SK-N-SH (cell line): Measurements from ENCODE around the gene MRM3.

Experiments
- ELF1 ChIP-seq: IDR thresholded peaks from 2 replicates; pipeline ENCODE4 v1.4.0; 2012
- EP300 ChIP-seq, 2 experiments: IDR thresholded peaks; 2 replicates each; pipeline versions ENCODE4 v1.4.0 to v1.6.1; 2012; ENCODE audit warnings: borderline replicate concordance in 1 of 2, low read depth in 1 of 2, low read length in 1 of 2
- GABPA ChIP-seq: IDR thresholded peaks from 2 replicates; pipeline ENCODE4 v1.4.0; 2012; ENCODE audit warnings: low read depth, mild to moderate bottlenecking
- MXI1 ChIP-seq: IDR thresholded peaks from 2 replicates; pipeline ENCODE4 v1.6.1; 2012; ENCODE audit warnings: mild to moderate bottlenecking, low read depth, low read length, improper control_type of control experiment
- NRF1 ChIP-seq: IDR thresholded peaks from 2 replicates; pipeline ENCODE4 v1.6.1; 2012; ENCODE audit warnings: low read depth, mild to moderate bottlenecking, low read length
- POLR2AphosphoS5 ChIP-seq: IDR thresholded peaks from 2 replicates; pipeline ENCODE4 v1.6.1; 2012; ENCODE audit warnings: low read depth, low read length
- USF2 ChIP-seq: fragments of 150-350 bp; IDR thresholded peaks from 2 replicates; pipeline ENCODE4 v1.6.1; 2017; ENCODE audit warnings: antibody characterized with exemption, low read length, low read depth, borderline replicate concordance
- TF ChIP-seq, protein P1 (sequence below): fragments of 200-600 bp; sonication (generic); IDR thresholded peaks from 2 replicates; pipeline ENCODE4 v1.6.1; 2017; ENCODE audit warnings: antibody characterized with exemption, mild to moderate bottlenecking, moderate library complexity
- TF ChIP-seq, protein P2 (sequence below): IDR thresholded peaks from 2 replicates; pipeline ENCODE4 v1.6.1; 2012; ENCODE audit warnings: mild to moderate bottlenecking, low read depth, low read length, moderate library complexity

DNA sequence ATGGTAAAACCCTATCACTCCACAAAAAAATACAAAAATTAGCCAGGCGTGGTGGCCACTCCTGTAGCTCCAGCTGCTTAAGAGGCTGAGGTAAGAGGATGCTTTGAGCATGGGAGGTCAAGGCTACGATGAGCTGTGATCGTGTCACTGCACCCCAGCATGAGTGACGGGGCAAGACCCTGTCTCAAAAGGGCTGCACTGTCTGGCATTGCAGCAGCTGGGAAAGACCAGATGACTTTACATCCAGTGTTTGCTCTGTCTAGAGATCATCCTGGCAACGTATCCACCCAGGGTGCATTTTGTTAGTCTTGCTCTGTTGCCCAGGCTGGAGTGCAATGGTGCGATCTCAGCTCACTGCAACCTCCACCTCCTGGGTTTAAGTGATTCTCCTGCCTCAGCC, 52.0 kb downstream of the MRM3 start:
- no peak for TF ChIP-seq USF2
- no peak for TF ChIP-seq POLR2AphosphoS5
- TF ChIP-seq MXI1 = no peak
- TF ChIP-seq, protein P1, sequence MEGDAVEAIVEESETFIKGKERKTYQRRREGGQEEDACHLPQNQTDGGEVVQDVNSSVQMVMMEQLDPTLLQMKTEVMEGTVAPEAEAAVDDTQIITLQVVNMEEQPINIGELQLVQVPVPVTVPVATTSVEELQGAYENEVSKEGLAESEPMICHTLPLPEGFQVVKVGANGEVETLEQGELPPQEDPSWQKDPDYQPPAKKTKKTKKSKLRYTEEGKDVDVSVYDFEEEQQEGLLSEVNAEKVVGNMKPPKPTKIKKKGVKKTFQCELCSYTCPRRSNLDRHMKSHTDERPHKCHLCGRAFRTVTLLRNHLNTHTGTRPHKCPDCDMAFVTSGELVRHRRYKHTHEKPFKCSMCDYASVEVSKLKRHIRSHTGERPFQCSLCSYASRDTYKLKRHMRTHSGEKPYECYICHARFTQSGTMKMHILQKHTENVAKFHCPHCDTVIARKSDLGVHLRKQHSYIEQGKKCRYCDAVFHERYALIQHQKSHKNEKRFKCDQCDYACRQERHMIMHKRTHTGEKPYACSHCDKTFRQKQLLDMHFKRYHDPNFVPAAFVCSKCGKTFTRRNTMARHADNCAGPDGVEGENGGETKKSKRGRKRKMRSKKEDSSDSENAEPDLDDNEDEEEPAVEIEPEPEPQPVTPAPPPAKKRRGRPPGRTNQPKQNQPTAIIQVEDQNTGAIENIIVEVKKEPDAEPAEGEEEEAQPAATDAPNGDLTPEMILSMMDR = no peak
- no peak for TF ChIP-seq NRF1
- TF ChIP-seq EP300 (IDR thresholded peaks at IDR 0.05; ENCODE audit: borderline replicate concordance in 1 of 2, low read depth in 1 of 2, low read length in 1 of 2) = no peak
- TF ChIP-seq ELF1 = no peak
- TF ChIP-seq, protein P2, sequence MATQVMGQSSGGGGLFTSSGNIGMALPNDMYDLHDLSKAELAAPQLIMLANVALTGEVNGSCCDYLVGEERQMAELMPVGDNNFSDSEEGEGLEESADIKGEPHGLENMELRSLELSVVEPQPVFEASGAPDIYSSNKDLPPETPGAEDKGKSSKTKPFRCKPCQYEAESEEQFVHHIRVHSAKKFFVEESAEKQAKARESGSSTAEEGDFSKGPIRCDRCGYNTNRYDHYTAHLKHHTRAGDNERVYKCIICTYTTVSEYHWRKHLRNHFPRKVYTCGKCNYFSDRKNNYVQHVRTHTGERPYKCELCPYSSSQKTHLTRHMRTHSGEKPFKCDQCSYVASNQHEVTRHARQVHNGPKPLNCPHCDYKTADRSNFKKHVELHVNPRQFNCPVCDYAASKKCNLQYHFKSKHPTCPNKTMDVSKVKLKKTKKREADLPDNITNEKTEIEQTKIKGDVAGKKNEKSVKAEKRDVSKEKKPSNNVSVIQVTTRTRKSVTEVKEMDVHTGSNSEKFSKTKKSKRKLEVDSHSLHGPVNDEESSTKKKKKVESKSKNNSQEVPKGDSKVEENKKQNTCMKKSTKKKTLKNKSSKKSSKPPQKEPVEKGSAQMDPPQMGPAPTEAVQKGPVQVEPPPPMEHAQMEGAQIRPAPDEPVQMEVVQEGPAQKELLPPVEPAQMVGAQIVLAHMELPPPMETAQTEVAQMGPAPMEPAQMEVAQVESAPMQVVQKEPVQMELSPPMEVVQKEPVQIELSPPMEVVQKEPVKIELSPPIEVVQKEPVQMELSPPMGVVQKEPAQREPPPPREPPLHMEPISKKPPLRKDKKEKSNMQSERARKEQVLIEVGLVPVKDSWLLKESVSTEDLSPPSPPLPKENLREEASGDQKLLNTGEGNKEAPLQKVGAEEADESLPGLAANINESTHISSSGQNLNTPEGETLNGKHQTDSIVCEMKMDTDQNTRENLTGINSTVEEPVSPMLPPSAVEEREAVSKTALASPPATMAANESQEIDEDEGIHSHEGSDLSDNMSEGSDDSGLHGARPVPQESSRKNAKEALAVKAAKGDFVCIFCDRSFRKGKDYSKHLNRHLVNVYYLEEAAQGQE = no peak
- TF ChIP-seq GABPA = no peak
